ENCODE measurements around the gene CHD9NB. TPM values are rescaled to one million over a fixed set of nuclear protein-coding genes. Genes with fewer than 3 reads are reported as not detected.

Gene CHD9NB
- total and polyA plus RNA-seq, 9 of the 15 experiments (the other 6 are each of a cell fraction or from before 2014, with no cell fraction given): 0.06 to 0.10 (median 0.07) TPM; not detected in 6

GRCh38 chr16:53099318-53100130 is 46.8 kb upstream of the CHD9NB start (continued):
- no peak for TF ChIP-seq E2F8 (IDR thresholded peaks at IDR 0.05; ENCODE audit: low read depth, partially characterized antibody)
- TF ChIP-seq ZNF655 (CRISPR knock-in tag; IDR thresholded peaks at IDR 0.05): no peak
- peak; percentile 72; the same call in 1 of the 2 replicates for TF ChIP-seq GATAD2A (IDR thresholded peaks at IDR 0.05)
- TF ChIP-seq CREB5 (CRISPR knock-in tag; IDR thresholded peaks at IDR 0.05): no peak
- TF ChIP-seq ZFP91 (CRISPR knock-in tag; IDR thresholded peaks at IDR 0.05): no peak
- no peak for TF ChIP-seq COPS2 (conservative IDR thresholded peaks at IDR 0.05)
- TF ChIP-seq PHF8 (IDR thresholded peaks at IDR 0.05; ENCODE audit: borderline replicate concordance, low read length): peak; percentile 54; the same call in 1 of the 2 replicates
- 0 out of 2 replicates have a peak, but pooled peaks have one; percentile 7 for TF ChIP-seq MBD2 (IDR thresholded peaks at IDR 0.05; ENCODE audit: borderline replicate concordance, low read depth)
- peak; percentile 78 for TF ChIP-seq RBFOX2 (IDR thresholded peaks at IDR 0.05; ENCODE audit: low read depth, low read length)
- peak; percentile 89 for TF ChIP-seq MYC (IDR thresholded peaks at IDR 0.05; ENCODE audit: low read depth, low read length)
- peak; percentile 28; the same call in 1 of the 2 replicates for TF ChIP-seq MYC (CRISPR knock-in tag; IDR thresholded peaks at IDR 0.05; ENCODE audit: borderline replicate concordance, low read depth)
- TF ChIP-seq ZNF778 (CRISPR knock-in tag; IDR thresholded peaks at IDR 0.05): no peak
- TF ChIP-seq FOSL1 (tag; conservative IDR thresholded peaks at IDR 0.05): peak; percentile 94
- no peak; a peak in 1 of 6 replicates for TF ChIP-seq ZBTB11 (CRISPR knock-in tag; IDR thresholded peaks at IDR 0.05)
- TF ChIP-seq MTF1 (CRISPR knock-in tag; IDR thresholded peaks at IDR 0.05; ENCODE audit: borderline replicate concordance): no peak

All from K562 (cell line).